Measurements from ENCODE around the gene FBXO28. TPM values are rescaled to one million over a fixed set of nuclear protein-coding genes. Genes with fewer than 3 reads are reported as not detected.

Gene FBXO28
- polyA plus RNA-seq, 1 donor (not counting 4 experiments of a cell fraction or from before 2014, with no cell fraction given) = 36.5 TPM

DNA sequence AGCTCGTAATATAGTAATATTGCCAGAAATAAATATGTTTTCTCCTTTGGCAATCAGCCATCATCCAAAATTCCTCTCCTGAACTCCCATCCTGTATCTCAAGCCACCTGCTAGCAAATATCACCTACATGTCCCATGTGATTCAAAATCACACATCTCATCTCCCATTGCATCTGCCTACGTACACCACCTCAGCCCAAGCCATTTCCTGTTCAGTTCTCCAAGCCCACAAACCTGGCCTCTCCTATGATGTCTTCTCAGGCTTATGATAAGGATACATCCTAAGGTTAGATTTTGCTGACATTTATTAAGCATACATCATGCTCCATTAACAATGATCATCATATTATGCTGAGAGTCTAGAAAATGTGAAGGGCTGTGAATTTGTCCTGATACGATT lies 37.2 kb downstream of the FBXO28 start:
- Histone ChIP-seq H3K27me3 (ENCODE audit: control insufficient read depth, extremely low read depth, insufficient read depth, low read length) (no peaks in the 10 kb centered on the region), H3K9ac (ENCODE audit: control insufficient read depth, extremely low read depth, insufficient read depth, low read length) (no peak overlapping the region), H3K79me2 (ENCODE audit: control insufficient read depth, insufficient read depth, low read length) (no peaks in the 10 kb centered on the region), H3K36me3 (ENCODE audit: control insufficient read depth in 2 of 2, extremely low read depth in 1 of 2, insufficient read depth in 2 of 2, low read length in 2 of 2) (peaks cover 1 to 4% of the 10 kb centered on the region in 2 experiments), H4K20me1 (ENCODE audit: control insufficient read depth, extremely low read depth, insufficient read depth, low read length) (no peaks in the 10 kb centered on the region), H3K9me3 (ENCODE audit: control insufficient read depth, low read depth, low read length) (no peaks in the 10 kb centered on the region), H3K4me1 (ENCODE audit: control insufficient read depth, extremely low read depth, insufficient read depth, low read length) (peaks cover 4% of the 10 kb centered on the region), H2AFZ (ENCODE audit: control insufficient read depth, low read length) (no peak overlapping the region), H3K27ac (ENCODE audit: control insufficient read depth, insufficient read depth, low read length) (no peak overlapping the region), H3K4me2 (ENCODE audit: control insufficient read depth, extremely low read depth, insufficient read depth, low read depth, low read length) (no peak overlapping the region), H3K4me3 (ENCODE audit: control insufficient read depth in 2 of 3, extremely low read depth in 1 of 3, insufficient read depth in 2 of 3, low read depth in 1 of 3, low read length in 3 of 3) (no peak overlapping the region), H3K9me1 (ENCODE audit: control insufficient read depth, extremely low read depth, insufficient read depth, low read length) (no peaks in the 10 kb centered on the region)
- DNase-seq (ENCODE audit: low read depth, low spot score) (no peak), FAIRE-seq (no peak)
- TF ChIP-seq, protein P1, sequence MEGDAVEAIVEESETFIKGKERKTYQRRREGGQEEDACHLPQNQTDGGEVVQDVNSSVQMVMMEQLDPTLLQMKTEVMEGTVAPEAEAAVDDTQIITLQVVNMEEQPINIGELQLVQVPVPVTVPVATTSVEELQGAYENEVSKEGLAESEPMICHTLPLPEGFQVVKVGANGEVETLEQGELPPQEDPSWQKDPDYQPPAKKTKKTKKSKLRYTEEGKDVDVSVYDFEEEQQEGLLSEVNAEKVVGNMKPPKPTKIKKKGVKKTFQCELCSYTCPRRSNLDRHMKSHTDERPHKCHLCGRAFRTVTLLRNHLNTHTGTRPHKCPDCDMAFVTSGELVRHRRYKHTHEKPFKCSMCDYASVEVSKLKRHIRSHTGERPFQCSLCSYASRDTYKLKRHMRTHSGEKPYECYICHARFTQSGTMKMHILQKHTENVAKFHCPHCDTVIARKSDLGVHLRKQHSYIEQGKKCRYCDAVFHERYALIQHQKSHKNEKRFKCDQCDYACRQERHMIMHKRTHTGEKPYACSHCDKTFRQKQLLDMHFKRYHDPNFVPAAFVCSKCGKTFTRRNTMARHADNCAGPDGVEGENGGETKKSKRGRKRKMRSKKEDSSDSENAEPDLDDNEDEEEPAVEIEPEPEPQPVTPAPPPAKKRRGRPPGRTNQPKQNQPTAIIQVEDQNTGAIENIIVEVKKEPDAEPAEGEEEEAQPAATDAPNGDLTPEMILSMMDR (optimal IDR thresholded peaks at IDR 0.05 in 1 of 3, IDR thresholded peaks at IDR 0.05 in 1 of 3, conservative IDR thresholded peaks at IDR 0.05 in 1 of 3; ENCODE audit: extremely low read depth in 1 of 3, insufficient read depth in 2 of 3, low read length in 3 of 3) = no peak
- no peak for TF ChIP-seq EZH2 (IDR thresholded peaks at IDR 0.05; ENCODE audit: low read length)
- dilution Hi-C loops (cut with MboI; ENCODE audit: extremely low pct_ligation_motif_present, low sequenced_read_pairs) = no loop called here

DNA sequence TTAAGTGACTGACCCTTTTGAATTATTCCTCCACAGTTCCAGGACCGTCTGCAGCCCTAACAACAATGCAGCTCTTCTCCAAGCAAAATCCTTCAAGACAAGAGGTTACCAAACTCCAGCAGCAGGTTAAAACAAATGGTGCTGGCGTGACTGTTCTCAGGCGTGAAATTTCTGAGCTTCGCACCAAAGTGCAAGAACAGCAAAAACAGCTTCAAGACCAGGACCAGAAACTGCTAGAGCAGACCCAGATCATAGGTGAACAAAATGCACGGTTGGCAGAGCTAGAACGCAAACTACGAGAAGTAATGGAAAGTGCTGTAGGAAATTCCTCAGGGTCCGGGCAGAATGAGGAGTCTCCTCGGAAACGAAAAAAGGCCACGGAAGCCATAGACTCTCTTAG lies 43.4 kb downstream of the FBXO28 start:
- Histone ChIP-seq H3K79me2 (ENCODE audit: control insufficient read depth, insufficient read depth, low read length) (no peaks in the 10 kb centered on the region), H3K9me1 (ENCODE audit: control insufficient read depth, extremely low read depth, insufficient read depth, low read length) (no peaks in the 10 kb centered on the region), H3K9ac (ENCODE audit: control insufficient read depth, extremely low read depth, insufficient read depth, low read length) (no peak overlapping the region), H4K20me1 (ENCODE audit: control insufficient read depth, extremely low read depth, insufficient read depth, low read length) (no peaks in the 10 kb centered on the region), H3K4me1 (ENCODE audit: control insufficient read depth, extremely low read depth, insufficient read depth, low read length) (no peaks in the 10 kb centered on the region), H3K4me2 (ENCODE audit: control insufficient read depth, extremely low read depth, insufficient read depth, low read depth, low read length) (no peak overlapping the region), H3K27me3 (ENCODE audit: control insufficient read depth, extremely low read depth, insufficient read depth, low read length) (no peaks in the 10 kb centered on the region), H3K4me3 (ENCODE audit: control insufficient read depth in 2 of 3, extremely low read depth in 1 of 3, insufficient read depth in 2 of 3, low read depth in 1 of 3, low read length in 3 of 3) (no peak overlapping the region), H3K9me3 (ENCODE audit: control insufficient read depth, low read depth, low read length) (no peaks in the 10 kb centered on the region), H2AFZ (ENCODE audit: control insufficient read depth, low read length) (no peak overlapping the region), H3K27ac (ENCODE audit: control insufficient read depth, insufficient read depth, low read length) (no peak overlapping the region), H3K36me3 (ENCODE audit: control insufficient read depth in 2 of 2, extremely low read depth in 1 of 2, insufficient read depth in 2 of 2, low read length in 2 of 2) (peaks cover 13 to 21% of the 10 kb centered on the region in 2 experiments)
- DNase-seq (ENCODE audit: low read depth, low spot score) (no peak), FAIRE-seq (no peak)
- dilution Hi-C loops (cut with MboI; ENCODE audit: extremely low pct_ligation_motif_present, low sequenced_read_pairs) = no loop called here
- no peak for TF ChIP-seq EZH2 (IDR thresholded peaks at IDR 0.05; ENCODE audit: low read length)
- TF ChIP-seq, protein P1 (optimal IDR thresholded peaks at IDR 0.05 in 1 of 3, IDR thresholded peaks at IDR 0.05 in 1 of 3, conservative IDR thresholded peaks at IDR 0.05 in 1 of 3; ENCODE audit: extremely low read depth in 1 of 3, insufficient read depth in 2 of 3, low read length in 3 of 3) = no peak

All from keratinocyte (primary cell).